ENCODE measurements around the gene TLL1. TPM values are rescaled to one million over a fixed set of nuclear protein-coding genes. Genes with fewer than 3 reads are reported as not detected.

TLL1 gene
- total RNA-seq, 4 donors from 2014 or later = 4.2 to 20.4 (median 8.4) TPM

GRCh38 chr4:166078383-166078782 is 205.3 kb downstream of the TLL1 start:
- H3K9me3 ChIP-seq = no peaks in the 10 kb centered on the region
- H3K27ac ChIP-seq = no peak overlapping the region
- H3K27me3 ChIP-seq = no peaks in the 10 kb centered on the region
- no peak for TF ChIP-seq CTCF (IDR thresholded peaks at IDR 0.05)
- no peak for TF ChIP-seq POLR2A (IDR thresholded peaks at IDR 0.05)
- no peak for TF ChIP-seq EP300 (IDR thresholded peaks at IDR 0.05)
- no peak for DNase-seq (ENCODE audit: low spot score in 2 of 2)
- H3K4me3 ChIP-seq = no peak overlapping the region
- H3K4me1 ChIP-seq = no peaks in the 10 kb centered on the region
- no peaks in the 10 kb centered on the region for H3K36me3 ChIP-seq
- WGBS, 2 donors = 73 to 79% methylated on average over 3 of the region's 3 CpGs

- WGBS, 2 donors = 92 to 95% methylated on average over 2 of the region's 2 CpGs
Measured at GRCh38 chr4:166078955-166079354, 205.9 kb downstream of the TLL1 start.

GRCh38 chr4:166087569-166087968 is 214.5 kb downstream of the TLL1 start:
- DNase-seq (ENCODE audit: low spot score in 2 of 2) = no peak
- WGBS, 2 donors = 77% methylated on average over 2 of the region's 2 CpGs
- TF ChIP-seq POLR2A (IDR thresholded peaks at IDR 0.05) (no peak), CTCF (IDR thresholded peaks at IDR 0.05) (no peak), EP300 (IDR thresholded peaks at IDR 0.05) (no peak)
- no peaks in the 10 kb centered on the region for H3K36me3 ChIP-seq
- H3K4me3 ChIP-seq = no peak overlapping the region
- no peaks in the 10 kb centered on the region for H3K27me3 ChIP-seq
- H3K4me1 ChIP-seq = no peaks in the 10 kb centered on the region
- no peak overlapping the region for H3K27ac ChIP-seq
- no peaks in the 10 kb centered on the region for H3K9me3 ChIP-seq

More at GRCh38 chr4:166078955-166079354, 205.9 kb downstream of the TLL1 start:
- Histone ChIP-seq H3K9me3 (no peaks in the 10 kb centered on the region), H3K27ac (no peak overlapping the region), H3K4me3 (no peak overlapping the region), H3K36me3 (no peaks in the 10 kb centered on the region), H3K4me1 (no peaks in the 10 kb centered on the region), H3K27me3 (no peaks in the 10 kb centered on the region)
- DNase-seq (ENCODE audit: low spot score in 2 of 2) = no peak
- TF ChIP-seq EP300 (IDR thresholded peaks at IDR 0.05) (no peak), POLR2A (IDR thresholded peaks at IDR 0.05) (no peak), CTCF (IDR thresholded peaks at IDR 0.05) (no peak)

- Histone ChIP-seq H3K27me3 (no peaks in the 10 kb centered on the region), H3K9me3 (no peaks in the 10 kb centered on the region), H3K4me3 (no peak overlapping the region), H3K27ac (no peak overlapping the region), H3K4me1 (no peaks in the 10 kb centered on the region), H3K36me3 (no peaks in the 10 kb centered on the region)
- WGBS, 2 donors = 41 to 42% methylated on average over 4 of the region's 4 CpGs
- no peak for TF ChIP-seq CTCF (IDR thresholded peaks at IDR 0.05)
- TF ChIP-seq EP300 (IDR thresholded peaks at IDR 0.05) = no peak
- no peak for TF ChIP-seq POLR2A (IDR thresholded peaks at IDR 0.05)
- no peak for DNase-seq (ENCODE audit: low spot score in 2 of 2)
Measured at GRCh38 chr4:166088576-166088975, 215.5 kb downstream of the TLL1 start.

GRCh38 chr4:166091146-166091545 is 218.1 kb downstream of the TLL1 start:
- Histone ChIP-seq H3K27ac (no peak overlapping the region), H3K4me1 (no peaks in the 10 kb centered on the region), H3K4me3 (no peak overlapping the region), H3K27me3 (no peaks in the 10 kb centered on the region), H3K9me3 (no peaks in the 10 kb centered on the region), H3K36me3 (no peaks in the 10 kb centered on the region)
- no peak for DNase-seq (ENCODE audit: low spot score in 2 of 2)
- 60 to 63% methylated on average over 3 of the region's 3 CpGs for WGBS, 2 donors
- TF ChIP-seq POLR2A (IDR thresholded peaks at IDR 0.05) = no peak
- TF ChIP-seq CTCF (IDR thresholded peaks at IDR 0.05) = no peak
- no peak for TF ChIP-seq EP300 (IDR thresholded peaks at IDR 0.05)
